Mammary epithelial cell (primary cell): ENCODE data around the gene HOXD9.

ENCODE experiments used
- CTCF ChIP-seq, 2 donors: IDR thresholded peaks in 1 of 2; conservative IDR thresholded peaks in 1 of 2; 2 replicates each; pipeline ENCODE4 v1.5.1; 2011 to 2012; ENCODE audit warnings: inconsistent platforms in 2 of 2, low read length in 2 of 2, mild to moderate bottlenecking in 2 of 2, control low read depth in 1 of 2, low read depth in 1 of 2; ENCODE audit not compliant: insufficient read depth in 1 of 2; ENCODE audit errors: extremely low read depth in 1 of 2
- EZH2 ChIP-seq: IDR thresholded peaks from 2 replicates; pipeline ENCODE4 v1.6.1; 2012; ENCODE audit warnings: low read length, inconsistent platforms, borderline replicate concordance

- TF ChIP-seq CTCF (conservative IDR thresholded peaks at IDR 0.05 in 1 of 2, IDR thresholded peaks at IDR 0.05 in 1 of 2; ENCODE audit: extremely low read depth in 1 of 2, insufficient read depth in 1 of 2, low read depth in 1 of 2, low read length in 2 of 2): no peak
- peak; percentile 69 for TF ChIP-seq EZH2
Observed at GRCh38 chr2:176164611-176165369, 42.3 kb downstream of the HOXD9 start.
